Activated CD8-positive, alpha-beta memory T cell treated with anti-CD3 and anti-CD28 coated beads, Interleukin-2, amount 50 U/mL, for 1 hour (primary cell): ENCODE results near the gene CRYGC.
"Not testable (repeated sequence)": the region's sequence is repeated elsewhere in the genome, so short reads cannot be mapped to it uniquely, and the experiment has no call there.

Source experiments
- DNase-seq: peaks from one replicate; pipeline ENCODE4 v3.0.0-alpha.2; 2020; ENCODE audit errors: extremely low read depth

CRYGC gene

GRCh38 chr2:208129744-208130711, at the start of gene CRYGC:
Gene CRYGC, minus strand, starts transcription at chr2:208129828. Its CDS starts 36 bp downstream, at chr2:208129792.
- no peak for DNase-seq

- DNase-seq: no peak
These were observed 49.5 kb upstream of the CRYGC start for GRCh38 chr2:208179028-208179609.

- no peak for DNase-seq
These were observed 46.2 kb upstream of the CRYGC start for GRCh38 chr2:208175840-208176153.

- peak; percentile 13 for DNase-seq
These were observed 45.6 kb upstream of the CRYGC start for GRCh38 chr2:208175069-208175839.

- no peak for DNase-seq
These were observed 44.5 kb upstream of the CRYGC start for GRCh38 chr2:208174144-208174543.

- no peak for DNase-seq
These were observed 42.5 kb upstream of the CRYGC start for GRCh38 chr2:208172125-208172524.

GRCh38 chr2:208164951-208165755, 35.5 kb upstream of the CRYGC start:
- no peak for DNase-seq

GRCh38 chr2:208163489-208163888, 33.9 kb upstream of the CRYGC start, which contains the start of gene CRYGA:
Gene CRYGA, minus strand, starts transcription at chr2:208163589. Its CDS starts 33 bp downstream, at chr2:208163556.
- DNase-seq: no peak

GRCh38 chr2:208156439-208156838, 26.8 kb upstream of the CRYGC start:
- DNase-seq: no peak

- DNase-seq: no peak
These were observed 23.5 kb upstream of the CRYGC start for GRCh38 chr2:208153156-208153555.

- no peak for DNase-seq
These were observed 21.3 kb upstream of the CRYGC start for GRCh38 chr2:208150956-208151355.

GRCh38 chr2:208150094-208150493, 20.5 kb upstream of the CRYGC start:
- DNase-seq: no peak

- no peak for DNase-seq
These were observed 19.2 kb upstream of the CRYGC start for GRCh38 chr2:208148803-208149202.

- DNase-seq: no peak
These were observed 18.1 kb upstream of the CRYGC start for GRCh38 chr2:208147759-208148158.

- no peak for DNase-seq
These were observed 17.4 kb upstream of the CRYGC start for GRCh38 chr2:208147008-208147407.

- no peak for DNase-seq
These were observed 16.4 kb upstream of the CRYGC start, which contains the start of gene CRYGB for GRCh38 chr2:208146006-208146405. Gene CRYGB, minus strand, starts transcription at chr2:208146158. Its CDS starts 38 bp downstream, at chr2:208146120.

GRCh38 chr2:208142925-208143799, 13.5 kb upstream of the CRYGC start:
- no peak for DNase-seq

- no peak for DNase-seq
These were observed 12.8 kb upstream of the CRYGC start for GRCh38 chr2:208142240-208142924.

- no peak for DNase-seq
These were observed 9.8 kb upstream of the CRYGC start for GRCh38 chr2:208139447-208139846.

- not testable (repeated sequence) for DNase-seq
These were observed 8.7 kb upstream of the CRYGC start for GRCh38 chr2:208138334-208138733.
